SK-N-SH treated with all-trans-retinoic acid at 6 μM for 48 hours (cell line): ENCODE results near the gene PRSS21.

Source experiments
- ATAC-seq: fragments of 200-7000 bp; cut with Tn5 transposase; 3 replicates; pipeline ENCODE4 v1.9.1; 2020; ENCODE audit warnings: mild to moderate bottlenecking, moderate library complexity
- ARNTL ChIP-seq: fragments of 450-650 bp; formaldehyde crosslinking; IDR thresholded peaks from 2 replicates; pipeline ENCODE4 v1.5.0; 2020; ENCODE audit warnings: low read depth, mild to moderate bottlenecking, moderate library complexity, borderline replicate concordance
- BACH2 ChIP-seq: fragments of 250-450 bp; sonication (Bioruptor Pico); IDR thresholded peaks from 2 replicates; pipeline ENCODE4 v1.9.0; 2021; ENCODE audit warnings: mild to moderate bottlenecking, borderline replicate concordance
- CSDC2 ChIP-seq: fragments of 250-450 bp; sonication (Bioruptor Pico); IDR thresholded peaks from 2 replicates; pipeline ENCODE4 v1.5.0; 2020; ENCODE audit warnings: mild to moderate bottlenecking, moderate library complexity
- CSRNP3 ChIP-seq: fragments of 250-450 bp; sonication (Bioruptor Pico); IDR thresholded peaks from 2 replicates; pipeline ENCODE4 v1.5.1; 2021; ENCODE audit warnings: mild to moderate bottlenecking, moderate library complexity
- ESRRG ChIP-seq: fragments of 250-450 bp; sonication (Bioruptor Pico); IDR thresholded peaks from 2 replicates; pipeline ENCODE4 v1.6.1; 2021; ENCODE audit warnings: mild to moderate bottlenecking
- ISL1 ChIP-seq: fragments of 250-450 bp; sonication (Bioruptor Pico); IDR thresholded peaks from 2 replicates; pipeline ENCODE4 v2.1.2; 2022; ENCODE audit warnings: mild to moderate bottlenecking, moderate library complexity
- OSR1 ChIP-seq: fragments of 250-450 bp; sonication (Bioruptor Pico); IDR thresholded peaks from 2 replicates; pipeline ENCODE4 v1.8.0; 2022; ENCODE audit warnings: moderate library complexity, mild to moderate bottlenecking, inconsistent platforms
- PPARA ChIP-seq: fragments of 250-450 bp; sonication (Bioruptor Pico); IDR thresholded peaks from 2 replicates; pipeline ENCODE4 v1.5.0; 2020; ENCODE audit warnings: mild to moderate bottlenecking, borderline replicate concordance
- RARB ChIP-seq: fragments of 250-450 bp; sonication (Bioruptor Pico); IDR thresholded peaks from 2 replicates; pipeline ENCODE4 v1.8.0; 2021; ENCODE audit warnings: mild to moderate bottlenecking, moderate library complexity
- SNAI2 ChIP-seq: fragments of 250-450 bp; sonication (Bioruptor Pico); IDR thresholded peaks from 2 replicates; pipeline ENCODE4 v1.5.0; 2020; ENCODE audit warnings: mild to moderate bottlenecking, moderate library complexity
- TCF4 ChIP-seq: fragments of 250-450 bp; sonication (Bioruptor Pico); IDR thresholded peaks from 2 replicates; pipeline ENCODE4 v1.8.0; 2021; ENCODE audit warnings: mild to moderate bottlenecking, moderate library complexity, borderline replicate concordance
- TOX ChIP-seq: fragments of 250-450 bp; sonication (Bioruptor Pico); IDR thresholded peaks from 2 replicates; pipeline ENCODE4 v1.8.0; 2021; ENCODE audit warnings: mild to moderate bottlenecking, moderate library complexity, borderline replicate concordance
- TSHZ2 ChIP-seq: fragments of 250-450 bp; sonication (Bioruptor Pico); IDR thresholded peaks from 2 replicates; pipeline ENCODE4 v1.5.0; 2020; ENCODE audit warnings: mild to moderate bottlenecking, moderate library complexity
- ZC3H10 ChIP-seq: fragments of 250-450 bp; sonication (Bioruptor Pico); IDR thresholded peaks from 2 replicates; pipeline ENCODE4 v1.5.1; 2021; ENCODE audit warnings: mild to moderate bottlenecking, moderate library complexity
- ZFP3 ChIP-seq: fragments of 250-450 bp; sonication (Bioruptor Pico); IDR thresholded peaks from 2 replicates; pipeline ENCODE4 v1.5.0; 2020; ENCODE audit warnings: mild to moderate bottlenecking, moderate library complexity
- ZFP30 ChIP-seq: fragments of 450-650 bp; formaldehyde crosslinking; IDR thresholded peaks from 2 replicates; pipeline ENCODE4 v1.5.0; 2022; ENCODE audit warnings: mild to moderate bottlenecking, moderate library complexity
- ZNF565 ChIP-seq: fragments of 450-650 bp; formaldehyde crosslinking; conservative IDR thresholded peaks from 2 replicates; pipeline ENCODE4 v1.5.0; 2020; ENCODE audit warnings: low read depth, mild to moderate bottlenecking, moderate library complexity
- ZNF8 ChIP-seq: fragments of 450-650 bp; formaldehyde crosslinking; IDR thresholded peaks from 2 replicates; pipeline ENCODE4 v1.5.0; 2020; ENCODE audit warnings: mild to moderate bottlenecking, moderate library complexity
- TF ChIP-seq, protein P1 (sequence below): fragments of 250-450 bp; sonication (Bioruptor Pico); IDR thresholded peaks from 2 replicates; pipeline ENCODE4 v1.5.1; 2020; ENCODE audit warnings: low read depth, mild to moderate bottlenecking, moderate library complexity
- TF ChIP-seq, protein P2 (sequence below): fragments of 250-450 bp; sonication (Bioruptor Pico); IDR thresholded peaks from 2 replicates; pipeline ENCODE4 v1.8.0; 2020; ENCODE audit warnings: mild to moderate bottlenecking, moderate library complexity, borderline replicate concordance

Gene PRSS21

DNA sequence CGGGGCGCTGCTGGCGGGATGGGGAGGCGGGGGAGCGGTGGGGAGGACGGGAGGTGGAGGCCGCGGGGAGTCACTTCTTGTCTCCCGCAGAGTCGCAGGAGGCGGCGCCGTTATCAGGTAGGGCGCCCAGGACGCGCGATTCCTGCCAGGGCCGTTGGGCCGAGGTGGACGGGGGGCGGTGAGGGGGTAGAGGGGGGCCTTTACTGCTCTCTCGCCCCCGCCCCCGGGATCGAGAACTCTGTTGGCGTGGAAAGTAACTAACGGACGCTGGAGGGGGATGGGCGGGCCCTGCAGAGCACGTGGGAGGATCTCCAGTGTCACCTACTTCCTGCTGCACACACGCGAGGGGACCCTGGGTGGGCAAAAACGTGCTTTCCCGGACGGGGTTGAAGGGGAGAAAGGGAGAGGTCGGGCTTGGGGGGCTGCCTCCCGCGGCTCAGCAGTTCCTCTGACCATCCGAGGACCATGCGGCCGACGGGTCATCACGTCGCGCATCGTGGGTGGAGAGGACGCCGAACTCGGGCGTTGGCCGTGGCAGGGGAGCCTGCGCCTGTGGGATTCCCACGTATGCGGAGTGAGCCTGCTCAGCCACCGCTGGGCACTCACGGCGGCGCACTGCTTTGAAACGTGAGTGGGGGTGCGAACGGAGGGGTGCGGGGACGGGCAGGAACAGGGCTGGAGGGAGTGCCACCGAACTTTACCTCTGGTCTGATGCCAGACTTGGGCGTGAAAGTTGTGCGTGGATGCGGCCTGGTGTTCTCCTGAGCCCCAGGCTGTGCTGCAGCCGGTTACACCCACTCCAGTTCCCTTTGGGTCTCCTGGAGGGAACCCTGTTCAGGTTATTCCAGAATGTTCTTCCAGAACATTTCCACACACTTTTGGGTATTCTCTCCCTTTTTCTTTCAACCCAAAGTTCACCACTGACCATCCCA, 569 bp downstream of the PRSS21 start:
- ATAC-seq, result no peak
- no peak for TF ChIP-seq ZNF565 (CRISPR knock-in tag)
- no peak for TF ChIP-seq TCF4 (CRISPR knock-in tag)
- no peak for TF ChIP-seq SNAI2 (CRISPR knock-in tag)
- TF ChIP-seq, protein P1, sequence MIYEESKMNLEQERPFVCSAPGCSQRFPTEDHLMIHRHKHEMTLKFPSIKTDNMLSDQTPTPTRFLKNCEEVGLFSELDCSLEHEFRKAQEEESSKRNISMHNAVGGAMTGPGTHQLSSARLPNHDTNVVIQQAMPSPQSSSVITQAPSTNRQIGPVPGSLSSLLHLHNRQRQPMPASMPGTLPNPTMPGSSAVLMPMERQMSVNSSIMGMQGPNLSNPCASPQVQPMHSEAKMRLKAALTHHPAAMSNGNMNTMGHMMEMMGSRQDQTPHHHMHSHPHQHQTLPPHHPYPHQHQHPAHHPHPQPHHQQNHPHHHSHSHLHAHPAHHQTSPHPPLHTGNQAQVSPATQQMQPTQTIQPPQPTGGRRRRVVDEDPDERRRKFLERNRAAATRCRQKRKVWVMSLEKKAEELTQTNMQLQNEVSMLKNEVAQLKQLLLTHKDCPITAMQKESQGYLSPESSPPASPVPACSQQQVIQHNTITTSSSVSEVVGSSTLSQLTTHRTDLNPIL (CRISPR knock-in tag), result no peak
- TF ChIP-seq ESRRG (CRISPR knock-in tag), result no peak
- no peak for TF ChIP-seq CSDC2 (CRISPR knock-in tag)
- TF ChIP-seq RARB (CRISPR knock-in tag), result no peak
- no peak for TF ChIP-seq TSHZ2
- TF ChIP-seq CSRNP3, result no peak
- TF ChIP-seq ZFP30, result no peak
- TF ChIP-seq PPARA (CRISPR knock-in tag), result no peak
- no peak for TF ChIP-seq BACH2 (CRISPR knock-in tag)

- no peak for ATAC-seq
- TF ChIP-seq OSR1 (CRISPR knock-in tag) (no peak), PPARA (CRISPR knock-in tag) (no peak), ZNF565 (CRISPR knock-in tag) (no peak), CSRNP3 (no peak), CSDC2 (CRISPR knock-in tag) (no peak)
- TF ChIP-seq, all 23 proteins: peak for 0
Measured at GRCh38 chr16:2818272-2818876, 1.3 kb downstream of the PRSS21 start.

- no peak for ATAC-seq
- TF ChIP-seq, protein P2, sequence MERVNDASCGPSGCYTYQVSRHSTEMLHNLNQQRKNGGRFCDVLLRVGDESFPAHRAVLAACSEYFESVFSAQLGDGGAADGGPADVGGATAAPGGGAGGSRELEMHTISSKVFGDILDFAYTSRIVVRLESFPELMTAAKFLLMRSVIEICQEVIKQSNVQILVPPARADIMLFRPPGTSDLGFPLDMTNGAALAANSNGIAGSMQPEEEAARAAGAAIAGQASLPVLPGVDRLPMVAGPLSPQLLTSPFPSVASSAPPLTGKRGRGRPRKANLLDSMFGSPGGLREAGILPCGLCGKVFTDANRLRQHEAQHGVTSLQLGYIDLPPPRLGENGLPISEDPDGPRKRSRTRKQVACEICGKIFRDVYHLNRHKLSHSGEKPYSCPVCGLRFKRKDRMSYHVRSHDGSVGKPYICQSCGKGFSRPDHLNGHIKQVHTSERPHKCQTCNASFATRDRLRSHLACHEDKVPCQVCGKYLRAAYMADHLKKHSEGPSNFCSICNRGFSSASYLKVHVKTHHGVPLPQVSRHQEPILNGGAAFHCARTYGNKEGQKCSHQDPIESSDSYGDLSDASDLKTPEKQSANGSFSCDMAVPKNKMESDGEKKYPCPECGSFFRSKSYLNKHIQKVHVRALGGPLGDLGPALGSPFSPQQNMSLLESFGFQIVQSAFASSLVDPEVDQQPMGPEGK, result no peak
- no peak for TF ChIP-seq BACH2 (CRISPR knock-in tag)
- TF ChIP-seq PPARA (CRISPR knock-in tag), result no peak
- no peak for TF ChIP-seq ISL1
- TF ChIP-seq ZFP3 (CRISPR knock-in tag), result no peak
- TF ChIP-seq ZNF8, result no peak
- no peak for TF ChIP-seq CSRNP3
- no peak for TF ChIP-seq RARB (CRISPR knock-in tag)
- TF ChIP-seq ZC3H10 (CRISPR knock-in tag), result no peak
- TF ChIP-seq TCF4 (CRISPR knock-in tag), result no peak
- TF ChIP-seq SNAI2 (CRISPR knock-in tag), result no peak
- no peak for TF ChIP-seq TOX
- no peak for TF ChIP-seq CSDC2 (CRISPR knock-in tag)
- TF ChIP-seq ARNTL (CRISPR knock-in tag), result no peak
- no peak for TF ChIP-seq TSHZ2
- TF ChIP-seq ZNF565 (CRISPR knock-in tag), result no peak
Measured at GRCh38 chr16:2819179-2819938, 2.3 kb downstream of the PRSS21 start.
